Measurements from ENCODE around the gene MCM5. TPM values are rescaled to one million over a fixed set of nuclear protein-coding genes. Genes with fewer than 3 reads are reported as not detected.

Gene MCM5
- total RNA-seq, 4 donors from 2014 or later = 16.5 to 102 (median 21.5) TPM

- DNase-seq = no peak
- no peak overlapping the region for H3K4me3 ChIP-seq
- H3K4me1 ChIP-seq = no peaks in the 10 kb centered on the region
- no peak overlapping the region for H3K27ac ChIP-seq
- H3K36me3 ChIP-seq = no peaks in the 10 kb centered on the region
- H3K9me3 ChIP-seq = no peaks in the 10 kb centered on the region
- H3K27me3 ChIP-seq = no peaks in the 10 kb centered on the region
- no peak for TF ChIP-seq POLR2A (IDR thresholded peaks at IDR 0.05)
- TF ChIP-seq CTCF (IDR thresholded peaks at IDR 0.05) = no peak
These were observed 40.2 kb downstream of the MCM5 start for GRCh38 chr22:35440129-35440528.

GRCh38 chr22:35441489-35442100 lies 41.7 kb downstream of the MCM5 start:
- no peaks in the 10 kb centered on the region for H3K9me3 ChIP-seq
- no peaks in the 10 kb centered on the region for H3K4me1 ChIP-seq
- H3K27ac ChIP-seq = no peak overlapping the region
- H3K36me3 ChIP-seq = no peaks in the 10 kb centered on the region
- no peak overlapping the region for H3K4me3 ChIP-seq
- DNase-seq = no peak
- TF ChIP-seq CTCF (IDR thresholded peaks at IDR 0.05) (no peak), POLR2A (IDR thresholded peaks at IDR 0.05) (no peak)
- no peaks in the 10 kb centered on the region for H3K27me3 ChIP-seq

- no peak overlapping the region for H3K27ac ChIP-seq
- H3K9me3 ChIP-seq = no peaks in the 10 kb centered on the region
- DNase-seq = peak in 1 of 3 donors; percentile 10
- H3K36me3 ChIP-seq = no peaks in the 10 kb centered on the region
- TF ChIP-seq POLR2A (IDR thresholded peaks at IDR 0.05) (no peak), CTCF (IDR thresholded peaks at IDR 0.05) (no peak)
- H3K27me3 ChIP-seq = no peaks in the 10 kb centered on the region
- no peak overlapping the region for H3K4me3 ChIP-seq
- no peaks in the 10 kb centered on the region for H3K4me1 ChIP-seq
These were observed 42.5 kb downstream of the MCM5 start for GRCh38 chr22:35442471-35442870.

- DNase-seq = no peak
- Histone ChIP-seq H3K27ac (no peak overlapping the region), H3K4me1 (peaks cover 0 to 3% (median 0%) of the 10 kb centered on the region in 4 donors), H3K36me3 (no peaks in the 10 kb centered on the region), H3K9me3 (no peaks in the 10 kb centered on the region), H3K4me3 (no peak overlapping the region), H3K27me3 (no peaks in the 10 kb centered on the region)
- TF ChIP-seq POLR2A (IDR thresholded peaks at IDR 0.05) (no peak), CTCF (IDR thresholded peaks at IDR 0.05) (no peak)
These were observed 43.4 kb downstream of the MCM5 start for GRCh38 chr22:35443338-35443737.

- Histone ChIP-seq H3K4me1 (peaks cover 0 to 4% (median 0%) of the 10 kb centered on the region in 4 donors), H3K36me3 (no peaks in the 10 kb centered on the region), H3K4me3 (no peak overlapping the region), H3K27ac (no peak overlapping the region), H3K27me3 (no peaks in the 10 kb centered on the region), H3K9me3 (no peaks in the 10 kb centered on the region)
- TF ChIP-seq CTCF (IDR thresholded peaks at IDR 0.05) (no peak), POLR2A (IDR thresholded peaks at IDR 0.05) (no peak)
- no peak for DNase-seq
These were observed 44.1 kb downstream of the MCM5 start for GRCh38 chr22:35443790-35444684.
